ENCODE measurements around the gene CHAC1.

CHAC1 gene

DNA sequence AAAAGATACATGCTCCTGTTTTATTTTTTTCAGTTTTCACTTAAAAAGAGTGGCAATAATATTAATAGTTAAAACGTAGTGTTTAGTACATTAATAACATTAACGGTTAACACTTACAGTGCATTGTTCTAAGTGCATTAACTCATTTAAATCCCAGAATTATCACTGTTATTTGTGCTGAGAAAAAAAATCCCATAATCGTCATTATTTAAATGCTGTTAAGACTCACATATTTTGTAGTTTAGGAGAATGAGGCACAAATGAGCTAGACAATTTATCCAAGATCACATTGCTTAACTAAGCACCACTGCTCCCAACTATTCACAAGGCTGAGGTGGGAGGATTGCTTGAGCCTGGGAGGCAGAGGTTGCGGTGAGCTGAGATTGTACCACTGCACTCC, 34.9 kb downstream of the CHAC1 start:
- TF ChIP-seq, protein P1, sequence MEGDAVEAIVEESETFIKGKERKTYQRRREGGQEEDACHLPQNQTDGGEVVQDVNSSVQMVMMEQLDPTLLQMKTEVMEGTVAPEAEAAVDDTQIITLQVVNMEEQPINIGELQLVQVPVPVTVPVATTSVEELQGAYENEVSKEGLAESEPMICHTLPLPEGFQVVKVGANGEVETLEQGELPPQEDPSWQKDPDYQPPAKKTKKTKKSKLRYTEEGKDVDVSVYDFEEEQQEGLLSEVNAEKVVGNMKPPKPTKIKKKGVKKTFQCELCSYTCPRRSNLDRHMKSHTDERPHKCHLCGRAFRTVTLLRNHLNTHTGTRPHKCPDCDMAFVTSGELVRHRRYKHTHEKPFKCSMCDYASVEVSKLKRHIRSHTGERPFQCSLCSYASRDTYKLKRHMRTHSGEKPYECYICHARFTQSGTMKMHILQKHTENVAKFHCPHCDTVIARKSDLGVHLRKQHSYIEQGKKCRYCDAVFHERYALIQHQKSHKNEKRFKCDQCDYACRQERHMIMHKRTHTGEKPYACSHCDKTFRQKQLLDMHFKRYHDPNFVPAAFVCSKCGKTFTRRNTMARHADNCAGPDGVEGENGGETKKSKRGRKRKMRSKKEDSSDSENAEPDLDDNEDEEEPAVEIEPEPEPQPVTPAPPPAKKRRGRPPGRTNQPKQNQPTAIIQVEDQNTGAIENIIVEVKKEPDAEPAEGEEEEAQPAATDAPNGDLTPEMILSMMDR (IDR thresholded peaks at IDR 0.05; ENCODE audit: borderline replicate concordance, control extremely low read depth, extremely low read depth, insufficient read depth, missing control alignments): no peak
- in situ Hi-C loops (cut with MboI; ENCODE audit: low sequenced_read_pairs, unreplicated experiment): no loop called here
- no peak for DNase-seq (ENCODE audit: low spot score)

DNA sequence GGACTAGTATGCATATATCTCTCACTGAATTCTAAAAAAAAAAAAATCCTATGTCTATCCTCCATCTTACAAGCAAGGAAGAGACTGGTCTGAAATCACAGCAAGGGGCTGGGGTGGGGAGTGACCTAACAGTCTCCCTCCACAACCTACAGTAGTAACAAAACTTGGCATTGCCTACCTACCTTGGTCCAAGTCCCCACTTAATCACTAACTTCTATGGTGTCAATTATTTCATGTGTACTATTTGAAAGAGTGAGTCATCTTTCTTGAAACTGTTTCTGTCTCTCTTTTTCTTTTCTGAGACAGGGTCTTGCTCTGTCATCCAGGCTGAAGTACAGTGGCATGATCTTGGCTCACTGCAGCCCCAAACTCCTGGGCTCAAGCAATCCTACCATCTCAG, 36.8 kb downstream of the CHAC1 start:
- DNase-seq (ENCODE audit: low spot score): no peak
- in situ Hi-C loops (cut with MboI; ENCODE audit: low sequenced_read_pairs, unreplicated experiment): no loop called here
- TF ChIP-seq, protein P1 (IDR thresholded peaks at IDR 0.05; ENCODE audit: borderline replicate concordance, control extremely low read depth, extremely low read depth, insufficient read depth, missing control alignments): no peak

DNA sequence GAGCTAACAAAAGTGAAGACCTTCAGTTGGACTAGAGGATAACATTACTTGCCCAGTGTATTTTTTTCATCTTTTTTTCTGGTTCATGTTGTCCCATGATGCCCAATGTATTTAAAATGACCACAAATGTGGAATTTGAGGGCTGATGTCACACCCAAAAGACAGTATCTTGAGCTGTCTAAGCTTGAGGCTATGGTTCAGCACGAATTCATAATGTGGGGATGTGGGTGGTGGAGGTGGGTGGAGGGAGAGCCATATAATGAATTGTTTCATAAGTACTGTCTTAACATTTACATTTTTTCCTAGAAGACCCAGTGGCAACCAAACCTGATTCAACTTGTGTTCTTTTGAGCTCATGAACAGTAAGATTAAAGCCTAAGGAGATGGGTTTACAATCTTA, 37.5 kb downstream of the CHAC1 start:
- in situ Hi-C loops (cut with MboI; ENCODE audit: low sequenced_read_pairs, unreplicated experiment): no loop called here
- no peak for DNase-seq (ENCODE audit: low spot score)
- TF ChIP-seq, protein P1 (IDR thresholded peaks at IDR 0.05; ENCODE audit: borderline replicate concordance, control extremely low read depth, extremely low read depth, insufficient read depth, missing control alignments): no peak

DNA sequence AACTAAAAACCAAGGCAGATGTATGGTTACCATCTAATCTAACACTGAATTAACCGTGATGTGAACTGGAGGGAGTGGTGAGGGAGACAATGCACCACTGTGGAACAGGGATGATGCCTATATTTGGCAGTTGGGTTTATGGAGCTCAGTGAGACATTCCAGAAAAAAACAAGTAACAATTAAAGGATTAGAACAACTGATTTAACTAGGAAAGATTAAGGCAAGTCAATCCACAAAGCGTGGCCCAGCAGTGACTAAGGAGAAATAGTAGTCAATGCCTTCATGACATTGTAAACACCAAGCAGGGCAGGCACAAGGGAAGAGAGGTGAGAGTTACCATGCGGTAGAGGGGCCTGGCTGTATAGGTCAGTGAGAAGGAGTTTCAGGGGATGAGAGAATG, 38.1 kb downstream of the CHAC1 start:
- in situ Hi-C loops (cut with MboI; ENCODE audit: low sequenced_read_pairs, unreplicated experiment): no loop called here
- TF ChIP-seq, protein P1 (IDR thresholded peaks at IDR 0.05; ENCODE audit: borderline replicate concordance, control extremely low read depth, extremely low read depth, insufficient read depth, missing control alignments): no peak
- DNase-seq (ENCODE audit: low spot score): no peak

DNA sequence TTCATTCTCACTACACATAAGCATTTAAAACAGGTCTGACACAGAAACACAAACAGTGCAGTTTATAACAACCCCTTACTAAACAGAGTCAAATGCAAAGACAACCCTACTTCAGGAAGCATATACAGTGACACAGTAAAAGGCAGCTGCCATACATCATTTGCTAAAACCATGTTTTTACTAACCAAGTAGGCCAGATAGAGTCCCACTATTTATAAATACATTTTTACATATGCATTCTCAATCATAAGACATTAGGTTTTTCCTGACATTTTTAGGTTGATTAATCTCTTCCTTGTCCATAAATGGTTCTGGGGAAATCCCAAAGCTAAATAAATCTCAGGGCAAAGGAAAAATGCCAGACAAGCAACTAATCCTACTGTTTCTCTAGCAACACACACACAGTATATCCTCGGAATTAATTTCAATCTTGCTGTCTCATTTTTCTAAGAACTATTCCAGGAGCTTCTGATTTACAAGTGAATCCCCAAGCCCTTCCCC, 39.0 kb downstream of the CHAC1 start:
- in situ Hi-C loops (cut with MboI; ENCODE audit: low sequenced_read_pairs, unreplicated experiment): no loop called here
- TF ChIP-seq, protein P1 (IDR thresholded peaks at IDR 0.05; ENCODE audit: borderline replicate concordance, control extremely low read depth, extremely low read depth, insufficient read depth, missing control alignments): no peak
- DNase-seq (ENCODE audit: low spot score): no peak

DNA sequence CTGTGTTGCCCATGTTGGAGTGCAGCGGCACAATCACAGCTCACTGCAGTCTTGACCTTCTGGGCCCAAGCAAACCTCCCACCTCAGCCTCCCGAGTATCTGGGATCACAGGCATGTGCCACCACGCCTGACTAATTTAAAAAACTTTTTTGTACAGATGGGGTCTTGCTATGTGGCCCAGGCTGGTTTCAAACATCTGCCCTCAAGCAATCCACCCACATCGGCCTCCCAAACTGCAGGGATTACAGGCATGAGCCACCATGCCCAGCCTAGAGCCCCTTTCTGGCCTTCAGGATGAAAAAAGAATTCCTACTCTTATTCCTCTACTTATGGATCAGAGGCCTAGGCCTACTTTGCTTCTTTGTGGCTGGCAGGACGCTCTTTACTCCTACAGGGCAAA, 39.6 kb downstream of the CHAC1 start:
- TF ChIP-seq, protein P1 (IDR thresholded peaks at IDR 0.05; ENCODE audit: borderline replicate concordance, control extremely low read depth, extremely low read depth, insufficient read depth, missing control alignments): no peak
- DNase-seq (ENCODE audit: low spot score): no peak
- in situ Hi-C loops (cut with MboI; ENCODE audit: low sequenced_read_pairs, unreplicated experiment): no loop called here

DNA sequence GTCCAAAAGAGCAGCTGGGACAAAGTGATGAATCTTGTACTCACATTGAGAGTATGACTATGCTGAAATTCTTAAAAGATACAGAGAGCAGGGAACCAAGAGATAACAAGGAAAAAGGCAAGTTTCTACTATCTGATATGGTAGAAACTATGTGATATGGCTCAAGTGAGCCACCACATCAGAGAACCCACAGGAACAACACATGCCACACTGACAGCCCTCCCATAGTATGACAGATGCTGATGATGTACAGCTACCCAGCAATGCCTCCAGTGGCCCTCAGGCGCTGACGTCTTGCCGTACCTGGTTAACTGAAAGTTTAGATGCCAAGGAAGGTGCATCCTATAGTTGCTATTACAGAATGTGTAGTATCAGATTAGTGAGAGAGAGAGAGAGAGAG, 42.4 kb downstream of the CHAC1 start:
- DNase-seq (ENCODE audit: low spot score): no peak
- in situ Hi-C loops (cut with MboI; ENCODE audit: low sequenced_read_pairs, unreplicated experiment): no loop called here
- TF ChIP-seq, protein P1 (IDR thresholded peaks at IDR 0.05; ENCODE audit: borderline replicate concordance, control extremely low read depth, extremely low read depth, insufficient read depth, missing control alignments): no peak

All from GM13976 (cell line).